ENCODE results near the gene DNMT3A.

Gene DNMT3A

GRCh38 chr2:25341753-25342371, at the start of gene DNMT3A:
DNMT3A (minus strand) TSS chr2:25341925; CDS start chr2:25313984, 27,941 bp downstream.
- in situ Hi-C loops (cut with MboI; ENCODE audit: low sequenced_read_pairs), result no loop called here

- in situ Hi-C loops (cut with MboI; ENCODE audit: low sequenced_read_pairs), result no loop called here
Observed at GRCh38 chr2:25389161-25389560, 47.4 kb upstream of the DNMT3A start.

- in situ Hi-C loops (cut with MboI; ENCODE audit: low sequenced_read_pairs), result no loop called here
Observed at GRCh38 chr2:25388491-25388890, 46.8 kb upstream of the DNMT3A start.

- in situ Hi-C loops (cut with MboI; ENCODE audit: low sequenced_read_pairs), result no loop called here
Observed at GRCh38 chr2:25387876-25388449, 46.2 kb upstream of the DNMT3A start.

- in situ Hi-C loops (cut with MboI; ENCODE audit: low sequenced_read_pairs), result no loop called here
Observed at GRCh38 chr2:25386971-25387875, 45.5 kb upstream of the DNMT3A start.

- in situ Hi-C loops (cut with MboI; ENCODE audit: low sequenced_read_pairs), result no loop called here
Observed at GRCh38 chr2:25385910-25386309, 44.2 kb upstream of the DNMT3A start.

- in situ Hi-C loops (cut with MboI; ENCODE audit: low sequenced_read_pairs), result no loop called here
Observed at GRCh38 chr2:25383806-25384205, 42.1 kb upstream of the DNMT3A start.

- in situ Hi-C loops (cut with MboI; ENCODE audit: low sequenced_read_pairs), result no loop called here
Observed at GRCh38 chr2:25381502-25381901, 39.8 kb upstream of the DNMT3A start.

GRCh38 chr2:25380586-25381375, 39.1 kb upstream of the DNMT3A start:
- in situ Hi-C loops (cut with MboI; ENCODE audit: low sequenced_read_pairs), result no loop called here

- in situ Hi-C loops (cut with MboI; ENCODE audit: low sequenced_read_pairs), result no loop called here
Observed at GRCh38 chr2:25380023-25380422, 38.3 kb upstream of the DNMT3A start.

GRCh38 chr2:25379535-25379934, 37.8 kb upstream of the DNMT3A start:
- in situ Hi-C loops (cut with MboI; ENCODE audit: low sequenced_read_pairs), result no loop called here

GRCh38 chr2:25378731-25379490, 37.2 kb upstream of the DNMT3A start:
- in situ Hi-C loops (cut with MboI; ENCODE audit: low sequenced_read_pairs), result no loop called here

- in situ Hi-C loops (cut with MboI; ENCODE audit: low sequenced_read_pairs), result no loop called here
Observed at GRCh38 chr2:25377822-25378421, 36.2 kb upstream of the DNMT3A start.

GRCh38 chr2:25376750-25377621, 35.3 kb upstream of the DNMT3A start:
- in situ Hi-C loops (cut with MboI; ENCODE audit: low sequenced_read_pairs), result no loop called here

- in situ Hi-C loops (cut with MboI; ENCODE audit: low sequenced_read_pairs), result no loop called here
Observed at GRCh38 chr2:25375989-25376545, 34.3 kb upstream of the DNMT3A start.

- in situ Hi-C loops (cut with MboI; ENCODE audit: low sequenced_read_pairs), result no loop called here
Observed at GRCh38 chr2:25375371-25375988, 33.8 kb upstream of the DNMT3A start.

- in situ Hi-C loops (cut with MboI; ENCODE audit: low sequenced_read_pairs), result no loop called here
Observed at GRCh38 chr2:25374827-25375226, 33.1 kb upstream of the DNMT3A start.

- in situ Hi-C loops (cut with MboI; ENCODE audit: low sequenced_read_pairs), result no loop called here
Observed at GRCh38 chr2:25374411-25374810, 32.7 kb upstream of the DNMT3A start.
